ENCODE results near the gene RAB1B.
A peak's percentile ranks its signal among the peaks of the same experiment; 100 is the strongest.

The RAB1B gene

DNA sequence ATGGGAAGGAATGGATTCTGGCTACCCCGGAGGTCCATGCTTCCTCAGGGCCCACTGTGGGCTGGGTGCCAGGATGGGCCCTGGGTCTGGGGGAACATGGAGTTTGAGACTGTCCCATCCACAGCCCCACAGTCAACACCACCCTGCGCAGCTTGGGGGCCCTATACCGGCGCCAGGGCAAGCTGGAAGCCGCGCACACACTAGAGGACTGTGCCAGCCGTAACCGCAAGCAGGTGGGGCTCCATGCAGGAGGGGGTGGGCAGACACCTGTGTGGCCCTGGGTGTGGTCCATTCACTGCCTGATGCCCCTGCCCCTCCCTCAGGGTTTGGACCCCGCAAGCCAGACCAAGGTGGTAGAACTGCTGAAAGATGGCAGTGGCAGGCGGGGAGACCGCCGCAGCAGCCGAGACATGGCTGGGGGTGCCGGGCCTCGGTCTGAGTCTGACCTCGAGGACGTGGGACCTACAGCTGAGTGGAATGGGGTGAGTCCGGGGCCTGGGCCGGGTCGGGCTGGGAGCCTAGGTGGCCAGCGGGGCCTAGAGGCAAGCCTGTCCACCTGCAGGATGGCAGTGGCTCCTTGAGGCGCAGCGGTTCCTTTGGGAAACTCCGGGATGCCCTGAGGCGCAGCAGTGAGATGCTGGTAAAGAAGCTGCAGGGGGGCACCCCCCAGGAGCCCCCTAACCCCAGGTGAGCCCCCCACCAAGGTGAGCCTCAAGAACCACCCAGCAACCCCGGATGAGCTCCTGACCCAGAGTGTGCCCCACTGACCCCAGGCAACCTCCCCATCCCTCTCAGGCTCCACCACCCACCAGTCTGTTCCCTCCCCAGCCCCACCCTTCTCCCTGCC lies 2.7 kb upstream of the RAB1B start:
- no peak overlapping the region for H3K27ac ChIP-seq (ENCODE audit: low read length)
- H3K4me3 ChIP-seq (ENCODE audit: low read length), result no peak overlapping the region
- no CpG with 5 or more reads among the region's 26 CpGs for WGBS (ENCODE audit: insufficient coverage, insufficient read length)
- DNase-seq (ENCODE audit: low read depth, low spot score), result no peak
- no peaks in the 10 kb centered on the region for H3K9me3 ChIP-seq (ENCODE audit: control insufficient read depth, insufficient read depth, low read length)
- H3K27me3 ChIP-seq (ENCODE audit: control insufficient read depth, insufficient read depth, low read length), result no peaks in the 10 kb centered on the region
- 0 out of 2 replicates have a peak, but pooled peaks cover 3% of the 10 kb centered on the region for H3K4me1 ChIP-seq (ENCODE audit: control insufficient read depth, insufficient read depth, low read length)
- peaks cover 27% of the 10 kb centered on the region for H3K36me3 ChIP-seq (ENCODE audit: control insufficient read depth, insufficient read depth, low read length)

GRCh38 chr11:66266378-66267038 lies 1.9 kb upstream of the RAB1B start:
- H3K36me3 ChIP-seq (ENCODE audit: control insufficient read depth, insufficient read depth, low read length), result peaks cover 27% of the 10 kb centered on the region

DNA sequence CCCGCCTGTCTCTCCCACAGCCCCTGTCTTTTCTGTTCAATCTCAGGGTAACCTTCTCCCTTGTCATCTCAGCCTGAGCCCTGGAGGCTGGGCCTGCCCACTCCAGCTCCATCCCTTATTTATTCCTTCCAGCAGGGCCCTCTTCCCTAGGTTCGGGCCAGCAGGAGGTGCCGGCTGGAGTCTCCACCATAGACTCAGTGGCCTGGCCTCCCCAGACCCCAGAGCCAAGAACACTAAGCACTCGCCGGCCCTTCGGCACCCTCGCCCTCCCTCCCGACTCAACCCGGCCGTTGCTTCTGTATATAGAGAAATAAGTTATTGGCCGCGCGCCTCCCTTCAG lies 1.4 kb upstream of the RAB1B start:
- Histone ChIP-seq H3K4me1 (ENCODE audit: control insufficient read depth, insufficient read depth, low read length) (0 out of 2 replicates have a peak, but pooled peaks cover 3% of the 10 kb centered on the region), H3K27ac (ENCODE audit: low read length) (no peak overlapping the region), H3K4me3 (ENCODE audit: low read length) (peak overlapping the region; percentile 48; the same call in 1 of the 2 replicates), H3K9me3 (ENCODE audit: control insufficient read depth, insufficient read depth, low read length) (no peaks in the 10 kb centered on the region), H3K27me3 (ENCODE audit: control insufficient read depth, insufficient read depth, low read length) (no peaks in the 10 kb centered on the region), H3K36me3 (ENCODE audit: control insufficient read depth, insufficient read depth, low read length) (peaks cover 25% of the 10 kb centered on the region)
- no CpG with 5 or more reads among the region's 13 CpGs for WGBS (ENCODE audit: insufficient coverage, insufficient read length)
- no peak for DNase-seq (ENCODE audit: low read depth, low spot score)

More at GRCh38 chr11:66266378-66267038, 1.9 kb upstream of the RAB1B start:
- DNase-seq (ENCODE audit: low read depth, low spot score), result no peak
- no peaks in the 10 kb centered on the region for H3K9me3 ChIP-seq (ENCODE audit: control insufficient read depth, insufficient read depth, low read length)
- no peak overlapping the region for H3K27ac ChIP-seq (ENCODE audit: low read length)
- H3K4me3 ChIP-seq (ENCODE audit: low read length), result no peak overlapping the region; the same call in 1 of the 2 replicates
- WGBS (ENCODE audit: insufficient coverage, insufficient read length), result no CpG with 5 or more reads among the region's 20 CpGs
- H3K4me1 ChIP-seq (ENCODE audit: control insufficient read depth, insufficient read depth, low read length), result 0 out of 2 replicates have a peak, but pooled peaks cover 3% of the 10 kb centered on the region
- H3K27me3 ChIP-seq (ENCODE audit: control insufficient read depth, insufficient read depth, low read length), result no peaks in the 10 kb centered on the region

DNA sequence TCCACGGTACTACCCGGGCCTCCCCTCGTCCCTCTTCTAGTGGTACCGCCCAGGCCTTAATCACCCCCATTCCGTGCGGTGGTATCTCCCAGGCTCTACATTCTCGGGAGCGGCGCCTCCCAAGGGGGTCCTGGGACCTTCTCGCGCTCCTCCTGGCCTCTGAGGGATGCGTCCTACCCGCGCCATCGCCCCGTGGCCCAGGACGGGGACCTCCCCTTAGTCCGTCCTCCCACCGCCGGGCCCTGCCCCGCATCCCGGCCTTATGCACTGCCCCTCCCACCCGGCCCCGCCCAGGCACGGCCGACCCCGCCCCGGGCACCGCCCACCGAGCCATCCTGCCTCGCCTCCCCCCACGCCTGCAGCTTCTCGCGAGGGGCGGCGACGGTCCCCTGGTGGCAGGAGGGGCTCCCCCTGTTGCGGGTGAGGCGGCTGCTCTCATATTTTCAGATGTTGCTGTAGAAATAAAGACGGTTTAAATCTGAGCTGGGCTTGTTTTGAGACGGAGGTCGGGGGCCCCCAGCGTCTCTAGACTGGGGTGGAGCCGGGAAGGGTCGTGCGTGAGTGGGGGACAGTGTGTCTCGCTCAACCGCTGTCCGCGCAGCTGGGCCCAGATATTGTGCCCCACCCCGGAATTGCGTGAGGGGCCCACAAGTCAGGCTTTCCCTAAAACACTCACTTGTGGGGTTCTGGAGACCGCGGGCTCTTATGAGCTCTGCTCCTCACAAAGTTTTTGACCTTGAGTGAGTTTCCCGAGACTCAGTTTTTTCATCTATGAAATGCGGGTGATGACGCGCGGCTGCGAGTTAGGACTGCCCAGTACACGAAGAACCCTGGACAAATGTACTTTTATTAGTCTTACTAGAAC lies 828 bp upstream of the RAB1B start:
- Histone ChIP-seq H3K9me3 (ENCODE audit: control insufficient read depth, insufficient read depth, low read length) (no peaks in the 10 kb centered on the region), H3K4me1 (ENCODE audit: control insufficient read depth, insufficient read depth, low read length) (0 out of 2 replicates have a peak, but pooled peaks cover 3% of the 10 kb centered on the region), H3K27ac (ENCODE audit: low read length) (no peak overlapping the region), H3K36me3 (ENCODE audit: control insufficient read depth, insufficient read depth, low read length) (peaks cover 23% of the 10 kb centered on the region), H3K4me3 (ENCODE audit: low read length) (peak overlapping the region; percentile 48; the same call in 1 of the 2 replicates), H3K27me3 (ENCODE audit: control insufficient read depth, insufficient read depth, low read length) (no peaks in the 10 kb centered on the region)
- WGBS (ENCODE audit: insufficient coverage, insufficient read length), result no CpG with 5 or more reads among the region's 61 CpGs
- no peak for DNase-seq (ENCODE audit: low read depth, low spot score)

DNA sequence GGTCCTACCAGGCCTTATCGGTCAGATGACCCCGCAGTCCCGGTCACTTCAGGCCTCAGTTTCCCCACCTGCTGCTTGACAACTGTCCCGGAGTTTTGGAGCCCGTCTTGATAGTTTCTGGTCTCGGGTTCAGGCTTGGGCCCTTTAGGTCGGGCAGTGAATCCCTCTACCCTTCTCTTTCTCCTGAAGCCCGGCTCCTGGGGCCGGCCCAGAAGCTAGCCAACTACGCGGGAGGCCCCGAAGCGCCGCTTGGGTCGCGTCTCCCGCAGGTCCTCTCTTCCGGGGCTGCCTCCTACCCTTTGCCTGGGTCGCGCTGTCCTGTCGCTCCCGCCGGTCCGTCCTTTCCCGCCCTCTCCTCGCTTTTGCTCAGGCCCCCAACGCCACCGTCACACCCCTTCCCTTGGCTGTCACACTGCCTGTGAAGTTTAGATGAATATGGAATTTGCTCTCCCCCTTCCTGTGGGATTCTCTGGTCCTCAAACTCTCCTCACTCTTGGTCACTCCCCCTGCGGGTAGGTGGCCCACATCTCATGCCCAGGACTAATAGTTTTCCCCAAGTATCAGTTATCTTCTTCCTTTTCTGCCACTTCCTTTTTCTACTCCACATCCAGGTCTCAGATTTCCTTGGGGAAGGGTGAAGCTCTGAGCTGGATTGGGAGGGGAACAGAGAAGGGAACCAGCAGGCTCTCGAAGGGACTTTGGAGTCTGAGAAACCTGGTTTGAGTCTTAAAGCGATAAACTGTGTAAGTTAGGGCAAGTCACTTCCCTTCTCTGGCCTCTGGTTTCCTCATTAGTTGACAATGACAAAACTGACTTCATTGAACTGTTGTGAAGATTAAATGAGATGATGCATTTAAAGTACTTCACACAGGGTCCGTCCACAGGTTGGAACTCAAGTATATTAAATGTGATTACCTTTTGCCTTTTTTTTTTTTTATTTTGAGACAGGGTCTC lies 790 bp downstream of the RAB1B start:
- WGBS (ENCODE audit: insufficient coverage, insufficient read length), result no CpG with 5 or more reads among the region's 32 CpGs
- no peak for DNase-seq (ENCODE audit: low read depth, low spot score)
- Histone ChIP-seq H3K9me3 (ENCODE audit: control insufficient read depth, insufficient read depth, low read length) (no peaks in the 10 kb centered on the region), H3K27ac (ENCODE audit: low read length) (no peak overlapping the region), H3K27me3 (ENCODE audit: control insufficient read depth, insufficient read depth, low read length) (no peaks in the 10 kb centered on the region), H3K36me3 (ENCODE audit: control insufficient read depth, insufficient read depth, low read length) (peaks cover 17% of the 10 kb centered on the region), H3K4me3 (ENCODE audit: low read length) (peak overlapping the region; percentile 71), H3K4me1 (ENCODE audit: control insufficient read depth, insufficient read depth, low read length) (0 out of 2 replicates have a peak, but pooled peaks cover 3% of the 10 kb centered on the region)

DNA sequence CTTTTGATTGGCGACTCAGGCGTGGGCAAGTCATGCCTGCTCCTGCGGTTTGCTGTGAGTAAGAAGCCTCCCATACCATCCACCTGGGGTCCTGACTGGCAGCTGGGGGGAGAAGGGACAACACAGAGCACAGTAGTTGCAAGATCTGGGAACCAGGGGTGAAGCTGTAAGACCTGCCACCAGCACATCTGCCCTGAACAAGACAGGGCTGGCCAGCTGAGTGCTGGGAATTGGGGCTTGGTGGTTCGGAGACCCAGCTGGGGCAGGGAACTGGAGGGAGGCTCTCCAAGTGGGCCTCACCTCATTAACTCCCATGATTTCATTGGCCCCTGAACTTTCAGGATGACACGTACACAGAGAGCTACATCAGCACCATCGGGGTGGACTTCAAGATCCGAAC lies 3.4 kb downstream of the RAB1B start:
- no peak overlapping the region for H3K4me3 ChIP-seq (ENCODE audit: low read length)
- H3K27ac ChIP-seq (ENCODE audit: low read length), result no peak overlapping the region
- H3K36me3 ChIP-seq (ENCODE audit: control insufficient read depth, insufficient read depth, low read length), result peaks cover 5% of the 10 kb centered on the region; the same call in 1 of the 2 replicates
- H3K4me1 ChIP-seq (ENCODE audit: control insufficient read depth, insufficient read depth, low read length), result 0 out of 2 replicates have a peak, but pooled peaks cover under 1% of the 10 kb centered on the region
- H3K27me3 ChIP-seq (ENCODE audit: control insufficient read depth, insufficient read depth, low read length), result no peaks in the 10 kb centered on the region
- no peaks in the 10 kb centered on the region for H3K9me3 ChIP-seq (ENCODE audit: control insufficient read depth, insufficient read depth, low read length)
- no CpG with 5 or more reads among the region's 7 CpGs for WGBS (ENCODE audit: insufficient coverage, insufficient read length)
- no peak for DNase-seq (ENCODE audit: low read depth, low spot score)

DNA sequence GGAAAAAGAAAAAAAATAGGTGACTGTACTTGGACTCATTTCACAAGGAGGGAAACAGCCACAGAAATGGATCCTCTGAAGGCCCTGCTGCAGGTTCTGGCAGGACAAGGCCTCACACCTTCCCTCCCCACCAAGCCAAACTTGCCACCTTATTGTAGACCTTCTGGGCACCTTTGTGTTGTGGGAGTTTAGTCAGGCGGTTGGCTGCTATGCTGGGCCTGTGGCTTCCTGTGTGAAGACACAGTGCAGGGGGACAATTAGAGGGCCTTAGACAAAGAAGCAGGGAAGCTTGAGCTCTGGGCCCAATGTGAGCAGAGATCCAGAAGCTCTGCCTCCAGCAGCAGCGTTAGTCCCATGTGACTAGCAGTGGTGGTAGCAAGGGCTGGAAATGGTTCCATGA lies 4.2 kb downstream of the RAB1B start:
- no peak for DNase-seq (ENCODE audit: low read depth, low spot score)
- H3K4me3 ChIP-seq (ENCODE audit: low read length), result no peak overlapping the region
- H3K9me3 ChIP-seq (ENCODE audit: control insufficient read depth, insufficient read depth, low read length), result no peaks in the 10 kb centered on the region
- no peaks in the 10 kb centered on the region for H3K4me1 ChIP-seq (ENCODE audit: control insufficient read depth, insufficient read depth, low read length)
- no CpG with 5 or more reads among the region's 2 CpGs for WGBS (ENCODE audit: insufficient coverage, insufficient read length)
- no peaks in the 10 kb centered on the region for H3K27me3 ChIP-seq (ENCODE audit: control insufficient read depth, insufficient read depth, low read length)
- no peak overlapping the region for H3K27ac ChIP-seq (ENCODE audit: low read length)
- H3K36me3 ChIP-seq (ENCODE audit: control insufficient read depth, insufficient read depth, low read length), result 0 out of 2 replicates have a peak, but pooled peaks cover 5% of the 10 kb centered on the region

DNA sequence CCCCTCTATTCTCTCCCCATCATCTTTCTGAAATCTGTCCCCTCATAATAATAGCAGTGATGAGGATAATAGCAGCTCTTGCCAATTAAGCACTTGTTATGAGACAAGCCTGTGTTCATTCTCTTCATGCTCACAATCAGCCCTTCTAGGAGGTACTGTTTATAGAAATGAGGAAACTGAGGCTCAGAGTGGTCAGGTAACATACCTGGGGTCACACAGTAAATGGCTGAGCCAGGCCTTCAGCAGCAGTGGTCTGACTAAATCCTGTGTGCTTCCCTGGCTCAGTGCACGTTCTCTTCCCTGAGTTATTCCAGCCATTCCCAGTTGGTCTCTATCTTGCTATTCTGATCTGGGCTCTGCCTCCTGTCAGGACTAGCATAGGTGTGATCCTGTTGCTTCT lies 5.8 kb downstream of the RAB1B start:
- 0 out of 2 replicates have a peak, but pooled peaks cover 3% of the 10 kb centered on the region for H3K4me1 ChIP-seq (ENCODE audit: control insufficient read depth, insufficient read depth, low read length)
- WGBS (ENCODE audit: insufficient coverage, insufficient read length), result no CpG with 5 or more reads among the region's 1 CpG
- no peaks in the 10 kb centered on the region for H3K9me3 ChIP-seq (ENCODE audit: control insufficient read depth, insufficient read depth, low read length)
- no peak for DNase-seq (ENCODE audit: low read depth, low spot score)
- H3K4me3 ChIP-seq (ENCODE audit: low read length), result no peak overlapping the region
- 0 out of 2 replicates have a peak, but pooled peaks cover 5% of the 10 kb centered on the region for H3K36me3 ChIP-seq (ENCODE audit: control insufficient read depth, insufficient read depth, low read length)
- H3K27ac ChIP-seq (ENCODE audit: low read length), result no peak overlapping the region
- H3K27me3 ChIP-seq (ENCODE audit: control insufficient read depth, insufficient read depth, low read length), result no peaks in the 10 kb centered on the region

GRCh38 chr11:66275396-66275795 lies 7.0 kb downstream of the RAB1B start:
- no peaks in the 10 kb centered on the region for H3K9me3 ChIP-seq (ENCODE audit: control insufficient read depth, insufficient read depth, low read length)
- H3K27ac ChIP-seq (ENCODE audit: low read length), result no peak overlapping the region
- H3K36me3 ChIP-seq (ENCODE audit: control insufficient read depth, insufficient read depth, low read length), result 0 out of 2 replicates have a peak, but pooled peaks cover 5% of the 10 kb centered on the region
- no peak for DNase-seq (ENCODE audit: low read depth, low spot score)
- H3K4me1 ChIP-seq (ENCODE audit: control insufficient read depth, insufficient read depth, low read length), result 0 out of 2 replicates have a peak, but pooled peaks cover 3% of the 10 kb centered on the region
- no peak overlapping the region for H3K4me3 ChIP-seq (ENCODE audit: low read length)
- H3K27me3 ChIP-seq (ENCODE audit: control insufficient read depth, insufficient read depth, low read length), result no peaks in the 10 kb centered on the region
- WGBS (ENCODE audit: insufficient coverage, insufficient read length), result no CpG with 5 or more reads among the region's 8 CpGs
